Breast epithelium (tissue), 3 donors: Measurements from ENCODE around the gene DDIT4.

Source experiments
- CTCF ChIP-seq, 3 donors: fragments of 450-650 bp; IDR thresholded peaks; one replicate each; pipeline ENCODE4 v1.5.1; 2016 to 2017; ENCODE audit warnings: antibody characterized with exemption in 3 of 3, mild to moderate bottlenecking in 3 of 3, moderate library complexity in 3 of 3
- POLR2A ChIP-seq: fragments of 450-650 bp; IDR thresholded peaks from one replicate; pipeline ENCODE4 v1.6.1; 2016; ENCODE audit warnings: antibody characterized with exemption, mild to moderate bottlenecking, moderate library complexity

GRCh38 chr10:72323108-72323749, 49.5 kb downstream of the DDIT4 start:
- TF ChIP-seq CTCF (IDR thresholded peaks at IDR 0.05) (no peak), POLR2A (no peak)
